HG03097 (cell line): ENCODE data around the gene MEAK7.
"Not testable (repeated sequence)": the region's sequence is repeated elsewhere in the genome, so short reads cannot be mapped to it uniquely, and the experiment has no call there.

Source experiments
- ATAC-seq: cut with Tn5 transposase; IDR thresholded peaks from one replicate; pipeline ENCODE4 v1.9.1; 2021; ENCODE audit not compliant: unreplicated experiment, low FRiP score

The MEAK7 gene

GRCh38 chr16:84534815-84535214, 30.4 kb upstream of the MEAK7 start:
- ATAC-seq = no peak

GRCh38 chr16:84532855-84533486, 28.5 kb upstream of the MEAK7 start:
- ATAC-seq = no peak

- no peak for ATAC-seq
Observed at GRCh38 chr16:84532291-84532724, 27.8 kb upstream of the MEAK7 start.

- no peak for ATAC-seq
Observed at GRCh38 chr16:84531671-84532111, 27.2 kb upstream of the MEAK7 start.

GRCh38 chr16:84530590-84530989, 26.1 kb upstream of the MEAK7 start:
- no peak for ATAC-seq

GRCh38 chr16:84529607-84530006, 25.1 kb upstream of the MEAK7 start:
- no peak for ATAC-seq

- ATAC-seq = no peak
Observed at GRCh38 chr16:84528322-84528721, 23.9 kb upstream of the MEAK7 start.

GRCh38 chr16:84527532-84528269, 23.2 kb upstream of the MEAK7 start:
- ATAC-seq = no peak

- ATAC-seq = no peak
Observed at GRCh38 chr16:84526794-84527531, 22.5 kb upstream of the MEAK7 start.

GRCh38 chr16:84524941-84525581, 20.6 kb upstream of the MEAK7 start:
- ATAC-seq = not testable (repeated sequence)

GRCh38 chr16:84524346-84524920, 20.0 kb upstream of the MEAK7 start:
- no peak for ATAC-seq

GRCh38 chr16:84521497-84521770, 17.0 kb upstream of the MEAK7 start:
- ATAC-seq = no peak

GRCh38 chr16:84520725-84521496, 16.5 kb upstream of the MEAK7 start:
- ATAC-seq = no peak

GRCh38 chr16:84519855-84520254, 15.4 kb upstream of the MEAK7 start:
- ATAC-seq = no peak

- no peak for ATAC-seq
Observed at GRCh38 chr16:84518804-84519341, 14.4 kb upstream of the MEAK7 start.

GRCh38 chr16:84518220-84518619, 13.8 kb upstream of the MEAK7 start:
- not testable (repeated sequence) for ATAC-seq

- ATAC-seq = no peak
Observed at GRCh38 chr16:84517366-84517765, 12.9 kb upstream of the MEAK7 start.

GRCh38 chr16:84514874-84515835, 10.7 kb upstream of the MEAK7 start:
- peak; percentile 77 for ATAC-seq
